ENCODE data around the gene SEC24D.
"Not testable (repeated sequence)": the region's sequence is repeated elsewhere in the genome, so short reads cannot be mapped to it uniquely, and the experiment has no call there.

Gene SEC24D

DNA sequence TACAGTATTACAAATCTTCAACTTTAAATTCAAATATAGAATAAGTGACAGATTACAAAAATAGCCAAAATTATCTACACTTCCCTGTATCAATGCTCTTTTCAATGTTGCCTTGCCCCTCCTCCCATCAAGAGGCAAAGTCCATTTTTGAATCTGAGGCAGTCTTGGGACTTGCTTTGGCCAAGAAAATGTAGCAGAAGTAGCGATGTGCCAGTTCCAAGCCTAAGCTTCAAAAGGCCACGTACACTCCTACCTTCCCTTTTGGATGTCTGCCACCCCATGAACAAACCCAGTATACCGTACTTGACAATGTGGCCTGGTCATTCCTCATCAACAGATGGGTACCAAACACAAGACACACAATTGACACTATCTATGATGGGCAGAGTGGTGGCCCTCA, 24.1 kb downstream of the SEC24D start:
- DNase-seq (ENCODE audit: low read depth), result no peak

DNA sequence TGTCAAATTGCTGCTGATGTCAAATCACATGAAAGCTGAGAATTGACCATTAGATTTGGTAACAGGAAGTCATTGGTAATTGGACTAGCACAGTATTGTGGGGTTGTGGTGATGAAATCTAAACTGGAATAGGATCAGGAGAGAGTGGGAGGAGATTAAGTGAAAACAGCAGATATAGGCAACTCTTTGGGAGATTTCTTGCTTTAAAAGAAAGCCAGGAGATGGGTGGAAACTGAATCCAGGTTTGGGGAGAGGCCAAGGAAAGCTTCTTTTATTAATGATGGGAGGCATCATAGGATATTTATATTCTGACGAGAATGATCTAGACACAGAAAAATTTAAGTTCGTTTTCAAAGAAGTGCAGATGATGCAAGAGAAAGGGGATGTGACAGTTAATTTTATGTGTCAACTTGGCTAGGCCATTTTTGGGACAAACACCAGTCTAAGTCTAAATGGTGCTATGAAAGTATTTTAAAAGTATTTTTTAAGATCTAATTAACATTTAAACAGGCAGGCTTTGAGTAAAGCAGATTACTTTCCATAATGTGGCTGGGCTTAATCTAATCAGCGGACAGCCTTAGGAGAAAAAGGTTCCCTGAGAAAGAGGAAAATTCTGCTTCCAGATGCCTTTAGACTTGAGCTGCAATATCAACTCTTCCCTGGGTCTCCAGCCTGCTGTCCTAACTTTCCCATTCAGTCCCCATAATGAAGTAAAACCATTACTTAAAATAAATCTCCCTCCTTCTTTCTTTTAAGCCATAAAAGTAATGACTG, 24.7 kb downstream of the SEC24D start:
- no peak for DNase-seq (ENCODE audit: low read depth)

DNA sequence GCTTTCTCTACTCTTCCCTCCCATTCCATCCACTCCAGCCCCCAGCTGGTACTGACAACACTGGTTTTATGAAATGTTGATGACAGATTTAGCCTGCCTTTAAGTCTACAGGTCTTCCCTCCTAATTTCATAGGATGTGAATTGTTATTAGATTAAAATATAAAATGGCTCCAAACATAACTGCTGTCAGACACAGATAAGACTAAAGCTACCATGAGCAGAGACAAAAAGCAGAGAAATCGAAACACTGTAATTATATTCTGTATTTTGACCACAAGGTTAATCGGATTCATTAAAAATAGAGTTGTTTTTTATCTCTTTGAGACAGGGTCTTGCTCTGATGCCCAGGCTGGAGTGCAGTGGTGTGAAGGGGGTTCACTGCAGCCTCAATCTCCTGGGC, 28.3 kb downstream of the SEC24D start:
- no peak for DNase-seq (ENCODE audit: low read depth)

- no peak for DNase-seq (ENCODE audit: low read depth)
These were observed 32.7 kb downstream of the SEC24D start for GRCh38 chr4:118803253-118803652.

- DNase-seq (ENCODE audit: low read depth), result no peak
These were observed 33.9 kb downstream of the SEC24D start for GRCh38 chr4:118801895-118802575.

- DNase-seq (ENCODE audit: low read depth), result no peak
These were observed 36.5 kb downstream of the SEC24D start for GRCh38 chr4:118799231-118799942.

DNA sequence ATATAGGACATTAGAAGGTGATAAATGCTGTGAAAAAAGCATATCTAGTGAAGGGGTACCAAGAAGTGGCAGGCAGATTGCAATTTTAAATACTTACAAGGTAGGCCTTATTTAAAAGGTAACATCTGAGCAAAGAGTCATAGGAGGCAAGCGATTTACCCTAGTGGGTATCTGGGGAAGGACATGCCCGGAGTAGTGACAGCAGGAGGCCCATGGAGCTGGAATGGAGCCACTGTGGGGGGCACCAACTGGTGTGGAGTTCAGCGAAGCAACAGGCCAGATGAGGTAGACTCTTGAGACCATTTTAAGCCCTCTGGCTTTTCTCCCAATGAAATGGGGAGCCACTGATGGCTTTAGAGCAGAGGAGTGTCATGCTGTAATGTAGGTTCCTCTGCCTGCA, 37.3 kb downstream of the SEC24D start:
- no peak for DNase-seq (ENCODE audit: low read depth)

DNA sequence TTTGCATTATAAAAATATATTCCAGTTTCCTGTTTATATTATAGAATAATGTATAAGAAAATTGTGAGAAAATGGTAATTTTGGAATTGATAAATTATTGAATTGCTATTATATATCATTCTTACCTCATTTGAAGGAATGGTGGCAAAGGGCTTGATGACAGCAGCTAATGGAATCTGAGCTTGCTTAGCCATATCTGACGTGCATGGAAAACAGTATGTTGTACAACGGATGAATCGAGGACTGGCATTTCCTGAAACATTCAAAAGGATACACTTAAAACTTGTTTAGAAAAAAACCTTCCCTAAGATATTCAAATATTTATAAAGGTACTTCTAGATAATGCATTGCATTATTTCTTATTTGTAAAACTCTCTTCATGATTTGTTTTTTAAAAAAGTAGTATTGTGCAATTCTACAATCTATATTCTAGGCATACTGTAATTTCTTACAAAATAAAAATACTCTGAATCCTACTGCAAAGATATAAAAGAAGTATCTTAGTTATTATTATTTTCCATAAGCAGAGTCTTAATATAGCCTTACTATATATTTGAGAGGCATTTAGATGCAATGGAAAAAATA, 38.3 kb downstream of the SEC24D start:
- no peak for DNase-seq (ENCODE audit: low read depth)

DNA sequence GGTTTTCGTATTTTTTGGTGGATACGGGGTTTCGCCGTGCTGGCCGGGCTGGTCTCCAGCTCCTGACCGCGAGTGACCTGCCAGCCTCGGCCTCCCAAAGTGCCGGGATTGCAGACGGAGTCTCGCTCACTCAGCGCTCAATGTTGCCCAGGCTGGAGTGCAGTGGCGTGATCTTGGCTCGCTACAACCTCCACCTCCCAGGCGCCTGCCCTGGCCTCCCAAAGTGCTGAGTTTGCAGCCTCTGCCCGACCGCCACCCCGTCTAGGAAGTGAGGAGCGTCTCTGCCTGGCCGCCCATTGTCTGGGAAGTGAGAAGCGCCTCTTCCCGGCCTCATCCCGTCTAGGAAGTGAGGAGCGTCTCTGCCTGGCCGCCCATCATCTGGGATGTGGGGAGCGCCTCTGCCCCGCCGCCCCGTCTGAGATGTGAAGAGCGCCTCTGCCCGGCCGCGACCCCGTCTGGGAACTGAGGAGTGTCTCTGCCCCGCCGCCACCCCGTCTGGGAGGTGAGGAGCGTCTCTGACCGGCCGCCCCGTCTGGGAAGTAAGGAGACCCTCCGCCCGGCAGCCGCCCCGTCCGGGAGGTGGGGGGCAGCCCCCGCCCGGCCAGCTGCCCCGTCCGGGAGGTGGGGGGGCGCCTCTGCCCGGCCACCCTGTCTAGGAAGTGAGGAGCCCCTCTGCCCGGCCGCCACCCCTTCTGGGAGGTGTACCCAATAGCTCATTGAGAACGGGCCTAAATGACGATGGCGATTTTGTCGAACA, 44.1 kb downstream of the SEC24D start:
- DNase-seq (ENCODE audit: low read depth), result not testable (repeated sequence)

GRCh38 chr4:118790544-118790943, 45.4 kb downstream of the SEC24D start:
- DNase-seq (ENCODE audit: low read depth), result no peak

DNA sequence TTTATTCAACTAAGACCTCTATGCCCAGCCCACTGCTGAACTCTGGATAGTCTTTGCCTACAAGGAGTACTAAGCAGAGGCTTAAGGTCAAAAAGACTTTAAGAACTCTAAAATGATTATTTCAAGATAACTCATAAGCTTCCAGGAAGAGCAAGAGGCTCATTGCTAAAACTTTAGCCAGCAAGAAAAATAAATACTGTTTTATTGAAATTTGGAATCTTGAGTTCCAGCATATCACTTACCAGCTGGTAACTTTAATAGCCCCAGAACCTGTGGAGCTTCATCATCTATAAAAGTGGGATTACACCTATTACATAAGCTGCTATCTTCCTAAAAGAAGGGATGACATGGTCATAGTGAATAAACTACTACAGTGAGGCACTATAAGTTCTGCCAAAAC, 47.0 kb downstream of the SEC24D start:
- no peak for DNase-seq (ENCODE audit: low read depth)

GRCh38 chr4:118787844-118788380, 48.0 kb downstream of the SEC24D start:
- no peak for DNase-seq (ENCODE audit: low read depth)

DNA sequence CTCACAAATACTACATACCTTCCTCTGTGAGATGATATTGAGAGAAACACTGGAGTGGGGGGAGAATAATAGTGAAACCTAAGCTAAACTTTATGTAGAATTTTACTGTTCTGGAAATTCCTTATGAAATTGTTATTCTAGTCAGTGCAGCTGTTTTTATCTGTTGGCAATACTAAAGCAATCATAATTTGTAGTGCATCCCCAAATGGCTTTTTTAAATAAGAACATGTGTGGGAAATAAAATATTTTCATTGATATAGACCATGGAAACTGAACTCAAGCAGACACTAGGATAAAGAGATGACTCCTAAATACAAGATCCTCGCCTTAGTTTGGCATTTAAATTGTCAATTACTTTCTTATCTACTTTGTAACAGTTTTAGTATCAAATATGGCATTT, 51.1 kb downstream of the SEC24D start:
- DNase-seq (ENCODE audit: low read depth), result no peak

DNA sequence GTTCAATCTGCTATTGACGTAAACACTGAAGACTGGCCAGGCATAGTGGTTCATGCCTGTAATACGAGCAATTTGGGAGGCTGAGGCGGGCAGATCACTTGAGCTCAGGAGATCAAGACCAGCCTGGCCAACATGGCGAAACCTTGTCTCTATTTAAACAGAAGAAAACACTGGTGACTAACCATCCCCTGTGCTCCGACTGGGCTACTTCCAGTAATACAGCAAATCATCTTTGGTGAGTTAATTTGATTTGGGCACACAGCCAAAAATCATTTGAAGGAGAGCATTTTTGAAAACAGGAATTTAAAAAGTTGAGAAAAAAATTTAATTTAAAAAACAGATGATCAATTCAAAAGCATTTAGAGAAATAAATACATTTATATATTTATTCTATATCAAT, 52.0 kb downstream of the SEC24D start:
- DNase-seq (ENCODE audit: low read depth), result no peak

DNA sequence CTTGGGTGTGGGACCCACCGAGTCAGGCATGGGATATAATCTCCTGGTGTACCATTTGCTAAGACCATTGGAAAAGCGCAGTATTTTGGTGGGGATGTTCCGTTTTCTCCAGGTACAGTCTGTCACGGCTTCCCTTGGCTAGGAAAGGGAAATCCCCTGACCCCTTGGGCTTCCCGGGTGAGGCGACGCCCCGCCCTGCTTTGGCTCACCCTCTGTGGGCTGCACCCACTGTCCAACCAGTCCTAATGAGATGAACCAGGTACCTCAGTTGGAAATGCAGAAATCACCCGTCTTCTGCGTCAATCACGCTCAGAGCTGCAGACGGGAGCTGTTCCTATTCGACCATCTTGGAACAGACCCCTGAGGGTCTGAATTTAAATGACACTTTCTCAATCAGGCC, 53.0 kb downstream of the SEC24D start:
- not testable (repeated sequence) for DNase-seq (ENCODE audit: low read depth)

DNA sequence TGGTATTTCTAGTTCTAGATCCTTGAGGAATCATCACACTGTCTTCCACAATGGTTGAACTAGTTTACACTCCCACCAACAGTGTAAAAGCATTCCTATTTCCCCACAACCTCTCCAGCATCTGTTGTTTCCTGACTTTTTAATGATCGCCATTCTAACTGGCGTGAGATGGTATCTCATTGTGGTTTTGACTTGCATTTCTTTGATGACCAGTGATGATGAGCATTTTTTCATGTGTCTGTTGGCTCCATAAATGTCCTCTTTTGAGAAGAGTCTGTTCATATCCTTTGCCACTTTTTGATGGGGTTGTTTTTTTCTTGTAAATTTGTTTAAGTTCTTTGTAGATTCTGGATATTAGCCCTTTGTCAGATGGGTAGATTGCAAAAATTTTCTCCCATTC, 58.3 kb downstream of the SEC24D start:
- DNase-seq (ENCODE audit: low read depth), result not testable (repeated sequence)

GRCh38 chr4:118776955-118777640, 58.8 kb downstream of the SEC24D start:
- DNase-seq (ENCODE audit: low read depth), result not testable (repeated sequence)

DNA sequence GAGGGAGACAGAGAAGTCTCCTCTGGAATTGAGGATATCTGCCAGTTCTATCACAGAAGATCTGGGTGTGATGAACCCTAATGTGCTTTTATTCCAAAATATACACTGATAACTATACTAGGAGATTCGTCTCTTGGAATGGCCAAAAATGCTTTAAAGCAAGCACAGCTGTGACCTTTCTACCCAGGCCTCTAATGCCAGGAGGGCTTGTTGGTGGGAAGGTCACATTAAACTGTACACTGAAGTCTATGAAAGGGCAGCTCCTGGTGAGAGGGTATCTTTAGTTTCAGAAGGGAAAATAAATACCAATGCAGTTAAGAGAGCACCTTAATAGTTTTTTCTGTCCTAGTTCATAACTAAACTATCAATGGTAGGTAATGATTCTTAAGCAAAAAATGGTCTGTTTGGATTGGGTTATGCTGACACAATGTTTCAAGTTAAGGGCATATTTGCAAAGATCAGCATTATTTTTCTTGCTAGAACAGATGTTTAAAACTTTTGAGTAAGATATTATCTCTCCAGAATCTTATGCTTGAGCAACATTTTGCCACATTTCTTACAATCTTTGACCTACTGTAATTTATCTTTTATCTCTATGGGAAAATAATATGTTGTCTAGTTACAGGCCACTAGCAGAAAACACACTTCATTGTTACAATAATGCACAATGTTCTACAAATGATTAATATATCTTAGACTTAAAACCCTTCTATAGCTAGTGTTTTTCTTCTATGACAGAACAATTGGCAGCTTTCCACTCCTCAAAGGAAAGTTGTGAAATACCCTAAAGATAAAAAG, 59.6 kb downstream of the SEC24D start:
- no peak for DNase-seq (ENCODE audit: low read depth)

DNA sequence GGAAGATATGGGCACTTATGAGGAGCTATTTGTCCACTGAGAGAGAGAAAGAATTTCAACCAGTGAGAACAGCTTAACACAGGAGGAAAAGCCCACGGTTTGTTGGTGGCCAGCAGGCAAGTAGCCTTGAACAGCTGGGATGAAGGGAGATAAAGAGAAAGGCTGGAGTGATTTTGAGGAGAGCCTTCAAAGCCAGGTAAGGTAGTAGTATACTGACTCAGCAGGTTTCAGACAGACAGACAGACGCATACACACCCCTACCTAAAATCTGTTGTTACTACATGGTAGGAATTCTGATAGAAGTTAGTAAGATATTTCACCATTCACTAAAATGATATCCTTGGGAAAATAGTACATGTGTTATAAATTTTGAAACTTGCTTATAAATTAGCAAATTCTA, 60.5 kb downstream of the SEC24D start:
- no peak for DNase-seq (ENCODE audit: low read depth)

DNA sequence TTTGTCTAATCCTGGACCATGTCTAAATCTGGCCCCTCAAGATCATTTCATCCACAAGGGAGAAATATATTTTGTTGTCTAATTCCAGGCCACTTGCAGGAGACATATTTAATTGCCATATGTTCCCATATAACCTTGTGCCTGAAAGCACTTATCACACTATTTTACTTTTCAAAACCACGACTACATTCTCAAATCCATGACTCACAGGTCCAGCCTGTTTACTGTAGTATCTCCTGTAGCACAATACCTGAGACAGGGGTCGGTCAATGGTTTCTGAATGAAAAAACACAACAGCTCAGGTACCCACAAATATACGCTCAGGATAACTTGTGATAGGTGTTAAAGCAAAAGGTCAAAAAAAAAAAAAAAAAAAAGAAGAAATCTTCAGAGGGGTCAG, 60.9 kb downstream of the SEC24D start:
- no peak for DNase-seq (ENCODE audit: low read depth)
